AG04450 (cell line): ENCODE data around the gene NCKAP5L. TPM values are rescaled to one million over a fixed set of nuclear protein-coding genes. Genes with fewer than 3 reads are reported as not detected.

ENCODE experiments used
- CTCF ChIA-PET: fragments of 300-600, 350-600 bp; formaldehyde crosslinking; extraction: SDS; loops from one replicate; lab custom pipeline; 2022; ENCODE audit warnings: antibody characterized with exemption, inconsistent platforms; lab: Charles Lee
- POLR2A ChIA-PET: fragments of 350-600 bp; formaldehyde crosslinking; extraction: SDS; loops from one replicate; lab custom pipeline; 2021; ENCODE audit warnings: antibody characterized with exemption, inconsistent platforms; lab: Yijun Ruan, JAX
- DNase-seq: peaks from one replicate; pipeline ENCODE4 v3.0.0-alpha.2; 2011; ENCODE audit warnings: low read depth, low spot score
- H3K27ac ChIP-seq: one replicate; pipeline ENCODE4 v1.5.1; 2012; ENCODE audit warnings: low read depth, low read length, control low read depth
- H3K27me3 ChIP-seq: one replicate; pipeline ENCODE4 v1.6.0; 2012; ENCODE audit warnings: low read length; ENCODE audit not compliant: control insufficient read depth, insufficient read depth
- H3K4me3 ChIP-seq: 2 replicates; pipeline ENCODE4 v1.5.1; 2011; ENCODE audit warnings: mild to moderate bottlenecking, low read depth, low read length, control low read depth
- H3K9me3 ChIP-seq: 2 replicates; pipeline ENCODE4 v1.5.1; 2012; ENCODE audit warnings: low read length; ENCODE audit not compliant: control insufficient read depth, insufficient read depth
- CTCF ChIP-seq: IDR thresholded peaks from 2 replicates; pipeline ENCODE4 v1.5.1; 2011; ENCODE audit warnings: low read depth, low read length, control low read depth, inconsistent platforms
- polyA minus RNA-seq: library from RNA; depleted of rRNA, polyadenylated mRNA; stranded (reverse); fragments of >200 nt; gene quantifications from 2 replicates; pipeline ENCODE4 v1.2.3, GENCODE V29; 2011; rRNA and poly(A)+ RNA removed
- polyA plus RNA-seq: library from polyadenylated mRNA; depleted of rRNA; stranded (reverse); fragments of >200 nt; gene quantifications from 2 replicates; pipeline ENCODE4 v1.2.3, GENCODE V29; 2011; rRNA removed

The NCKAP5L gene
- polyA plus RNA-seq, result 5.6 and 7.3 TPM in 2 replicates
- polyA minus RNA-seq, result 15.9 and 16.0 TPM in 2 replicates

- no peaks in the 10 kb centered on the region for H3K27me3 ChIP-seq
- DNase-seq, result peak; percentile 96
- H3K4me3 ChIP-seq, result peak within 1 kb of the TSS; percentile 86
- H3K9me3 ChIP-seq, result no peaks in the 10 kb centered on the region; the same call in 1 of the 2 replicates
- ChIA-PET POLR2A (interaction anchor here (0.5 to 2.5 kb wide), 16 partner anchors 11 to 681 kb away, joined by 3 to 23 read pairs (median 6); partner anchors contain the start of genes BCDIN3D and TMBIM6), CTCF (interaction anchor here (0.6 to 3.1 kb wide), 4 partner anchors 7 to 87 kb away, joined by 3 to 11 read pairs (median 4); partner anchors contain the start of gene TMBIM6)
- TF ChIP-seq CTCF, result no peak
- H3K27ac ChIP-seq, result peak within 1 kb of the TSS; percentile 90
These were observed at the start of gene NCKAP5L for GRCh38 chr12:49828133-49829091. Gene NCKAP5L (minus strand): TSS chr12:49828413. CDS start chr12:49804044, 24,369 bp downstream.

- TF ChIP-seq CTCF, result no peak
- Histone ChIP-seq H3K4me3 (no peak overlapping the region), H3K27me3 (no peaks in the 10 kb centered on the region), H3K9me3 (no peaks in the 10 kb centered on the region), H3K27ac (no peak overlapping the region)
- ChIA-PET POLR2A (no interaction called here), CTCF (no interaction called here)
- DNase-seq, result no peak
These were observed 48.9 kb upstream of the NCKAP5L start for GRCh38 chr12:49877066-49877465.

DNA sequence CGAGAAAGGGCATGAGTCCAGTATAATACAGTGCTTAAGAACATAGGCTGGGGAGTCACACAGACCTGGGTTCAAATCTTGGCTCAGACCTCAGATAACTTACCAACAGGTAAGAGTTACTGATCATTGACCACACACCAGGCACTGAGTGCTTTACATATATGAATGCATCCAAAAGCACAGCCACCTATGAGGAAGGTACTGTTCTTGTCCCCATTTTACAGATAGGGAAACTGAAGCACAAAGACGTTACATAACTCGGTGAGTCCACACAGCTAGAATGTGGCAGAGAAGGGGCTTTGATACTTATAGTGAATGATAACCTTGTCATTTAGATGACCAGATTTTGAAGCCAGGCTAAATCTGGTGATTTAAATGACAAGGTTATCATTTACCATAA is 47.9 kb upstream of the NCKAP5L start:
- no peak overlapping the region for H3K4me3 ChIP-seq
- H3K9me3 ChIP-seq, result no peaks in the 10 kb centered on the region
- DNase-seq, result no peak
- no peaks in the 10 kb centered on the region for H3K27me3 ChIP-seq
- no peak for TF ChIP-seq CTCF
- CTCF ChIA-PET, result interaction anchor here (0.8 kb wide), 1 partner anchor 9 kb away, joined by 3 read pairs; no protein-coding TSS in a partner anchor
- no peak overlapping the region for H3K27ac ChIP-seq
- POLR2A ChIA-PET, result no interaction called here

DNA sequence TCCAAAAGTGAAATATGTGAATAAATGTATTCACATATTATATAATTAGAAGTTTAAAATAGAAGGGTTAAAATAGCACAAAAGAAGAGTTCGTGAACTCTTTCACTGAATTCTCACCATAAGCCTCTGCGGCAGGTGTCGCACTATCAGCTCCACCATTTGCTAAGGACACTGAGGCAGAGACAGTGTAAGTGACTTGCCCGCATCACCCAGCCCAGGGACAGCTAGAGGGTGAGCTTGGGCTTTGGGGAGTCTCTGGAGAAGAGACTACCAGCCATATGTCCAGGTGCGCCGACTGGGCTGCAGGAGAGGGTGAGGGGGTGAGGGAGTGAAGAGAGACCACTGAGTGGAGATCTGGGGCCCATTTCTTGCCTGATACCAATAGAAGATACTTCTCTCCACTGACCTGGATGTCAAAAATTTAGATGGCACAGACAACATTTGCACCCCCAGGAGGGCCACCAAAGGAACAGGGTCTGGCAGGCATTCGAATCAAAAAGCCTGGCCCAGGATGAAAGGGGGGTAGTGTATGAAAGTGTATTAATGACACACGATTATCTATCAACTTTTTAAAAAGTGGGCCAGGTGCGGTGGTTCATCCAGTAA is 47.0 kb upstream of the NCKAP5L start:
- CTCF ChIA-PET, result no interaction called here
- no peak for TF ChIP-seq CTCF
- POLR2A ChIA-PET, result no interaction called here
- no peak for DNase-seq
- Histone ChIP-seq H3K4me3 (no peak overlapping the region), H3K27ac (no peak overlapping the region), H3K9me3 (no peaks in the 10 kb centered on the region), H3K27me3 (no peaks in the 10 kb centered on the region)
